ENCODE data around the gene CDK2. TPM values are rescaled to one million over a fixed set of nuclear protein-coding genes. Genes with fewer than 3 reads are reported as not detected.

CDK2 gene
- total RNA-seq: 16.1 and 55.8 TPM in 2 replicates

GRCh38 chr12:55966408-55967281, at the start of gene CDK2:
Gene CDK2 (plus strand): TSS chr12:55966830. CDS start chr12:55967009, 179 bp downstream.

GRCh38 chr12:55927588-55928502, 38.8 kb upstream of the CDK2 start, which contains the start of gene PYM1:
Gene PYM1 (minus strand): TSS chr12:55927894. CDS start chr12:55927761, 133 bp downstream.

GRCh38 chr12:55930771-55931316, 35.8 kb upstream of the CDK2 start, which contains the start of gene DGKA:
Gene DGKA (plus strand): TSS chr12:55931162. CDS start chr12:55936504, 5,342 bp downstream.

GRCh38 chr12:55965941-55966407, 656 bp upstream of the CDK2 start, which contains the start of gene PMEL:
Gene PMEL (minus strand): TSS chr12:55966042. CDS start chr12:55966011, 31 bp downstream.

GRCh38 chr12:55973599-55974307, 7.1 kb downstream of the CDK2 start, which contains the start of gene RAB5B:
Gene RAB5B (plus strand): TSS chr12:55974078. CDS start chr12:55986961, 12,883 bp downstream.

GRCh38 chr12:55996715-55997534, 30.3 kb downstream of the CDK2 start, which contains the start of gene SUOX:
Gene SUOX (plus strand): TSS chr12:55997276. CDS start chr12:56002222, 4,946 bp downstream.

GRCh38 chr12:56020423-56021184, 54.0 kb downstream of the CDK2 start, which contains the start of gene IKZF4:
Gene IKZF4 (plus strand): TSS chr12:56021043. CDS start chr12:56021494, 451 bp downstream.

Other genes with a start within 250 kb of the CDK2 start
- gene RDH5, start 246.4 kb upstream of the CDK2 start, total RNA-seq: 37.8 and 53.0 TPM in 2 replicates
- 2,526 and 3,459 TPM in 2 replicates for gene CD63, start 237.8 kb upstream of the CDK2 start, total RNA-seq
- 2.8 and 7.7 TPM in 2 replicates for gene GDF11, start 223.7 kb upstream of the CDK2 start, total RNA-seq
- 74.1 and 103 TPM in 2 replicates for gene SARNP, start 149.1 kb upstream of the CDK2 start, total RNA-seq
- gene ORMDL2, start 148.8 kb upstream of the CDK2 start, total RNA-seq: 17.5 and 27.0 TPM in 2 replicates
- gene DNAJC14, start 137.2 kb upstream of the CDK2 start, total RNA-seq: 73.0 and 77.3 TPM in 2 replicates
- 2.5 and 7.3 TPM in 2 replicates for gene MMP19, start 123.9 kb upstream of the CDK2 start, total RNA-seq
- 31.0 and 36.0 TPM in 2 replicates for gene PYM1, start 38.9 kb upstream of the CDK2 start, total RNA-seq
- gene DGKA, start 35.7 kb upstream of the CDK2 start, total RNA-seq: 29.3 and 34.7 TPM in 2 replicates
- 1.1 and 1.7 TPM in 2 replicates for gene PMEL, start 788 bp upstream of the CDK2 start, total RNA-seq
- gene RAB5B, start 7.2 kb downstream of the CDK2 start, total RNA-seq: 42.2 and 43.1 TPM in 2 replicates
- 10.1 and 10.4 TPM in 2 replicates for gene SUOX, start 30.4 kb downstream of the CDK2 start, total RNA-seq
- gene IKZF4, start 54.2 kb downstream of the CDK2 start, total RNA-seq: 0.58 and 2.0 TPM in 2 replicates
- gene RPS26, start 75.1 kb downstream of the CDK2 start, total RNA-seq: 664 and 693 TPM in 2 replicates
- 0.38 and 0.56 TPM in 2 replicates for gene ERBB3, start 113.3 kb downstream of the CDK2 start, total RNA-seq
- 84.0 and 204 TPM in 2 replicates for gene PA2G4, start 137.7 kb downstream of the CDK2 start, total RNA-seq
- gene RPL41, start 149.8 kb downstream of the CDK2 start, total RNA-seq: 2,066 and 2,753 TPM in 2 replicates
- 4.0 and 5.6 TPM in 2 replicates for gene ZC3H10, start 151.4 kb downstream of the CDK2 start, total RNA-seq
- 303 and 307 TPM in 2 replicates for gene ESYT1, start 161.4 kb downstream of the CDK2 start, total RNA-seq
- 35.7 and 60.0 TPM in 2 replicates for gene MYL6B, start 185.8 kb downstream of the CDK2 start, total RNA-seq
- gene MYL6, start 191.5 kb downstream of the CDK2 start, total RNA-seq: 1,570 and 2,884 TPM in 2 replicates
- 33.0 and 36.0 TPM in 2 replicates for gene SMARCC2, start 222.7 kb downstream of the CDK2 start, total RNA-seq